GM03348 (cell line): ENCODE results near the gene KCNA3.
"Not testable (repeated sequence)": the region's sequence is repeated elsewhere in the genome, so short reads cannot be mapped to it uniquely, and the experiment has no call there.

Source experiments
- DNase-seq: peaks from one replicate; pipeline ENCODE4 v3.0.0; 2012; ENCODE audit warnings: low spot score

KCNA3 gene

GRCh38 chr1:110680036-110680735, 5.4 kb upstream of the KCNA3 start:
- DNase-seq = no peak

- DNase-seq = no peak
Observed at GRCh38 chr1:110677526-110677925, 2.8 kb upstream of the KCNA3 start.

- no peak for DNase-seq
Observed at GRCh38 chr1:110676970-110677369, 2.2 kb upstream of the KCNA3 start.

- no peak for DNase-seq
Observed at GRCh38 chr1:110675060-110675791, 486 bp upstream of the KCNA3 start.

GRCh38 chr1:110673805-110674336, 869 bp downstream of the KCNA3 start:
- DNase-seq = no peak

GRCh38 chr1:110673197-110673701, 1.5 kb downstream of the KCNA3 start:
- no peak for DNase-seq

- DNase-seq = no peak
Observed at GRCh38 chr1:110672753-110673108, 2.0 kb downstream of the KCNA3 start.

- peak; percentile 27 for DNase-seq
Observed at GRCh38 chr1:110672001-110672752, 2.6 kb downstream of the KCNA3 start.

GRCh38 chr1:110671361-110671760, 3.4 kb downstream of the KCNA3 start:
- DNase-seq = no peak

GRCh38 chr1:110668549-110668948, 6.2 kb downstream of the KCNA3 start:
- DNase-seq = no peak

- DNase-seq = no peak
Observed at GRCh38 chr1:110667776-110668175, 7.0 kb downstream of the KCNA3 start.

- DNase-seq = no peak
Observed at GRCh38 chr1:110663241-110663640, 11.5 kb downstream of the KCNA3 start.

- not testable (repeated sequence) for DNase-seq
Observed at GRCh38 chr1:110659559-110659958, 15.2 kb downstream of the KCNA3 start.

- DNase-seq = no peak
Observed at GRCh38 chr1:110657351-110657750, 17.4 kb downstream of the KCNA3 start.

- no peak for DNase-seq
Observed at GRCh38 chr1:110650609-110651008, 24.1 kb downstream of the KCNA3 start.

GRCh38 chr1:110648417-110648816, 26.3 kb downstream of the KCNA3 start:
- DNase-seq = no peak

GRCh38 chr1:110647254-110647891, 27.4 kb downstream of the KCNA3 start:
- DNase-seq = no peak

- peak; percentile 35 for DNase-seq
Observed at GRCh38 chr1:110645821-110646735, 28.7 kb downstream of the KCNA3 start.

GRCh38 chr1:110645211-110645610, 29.5 kb downstream of the KCNA3 start:
- no peak for DNase-seq

GRCh38 chr1:110643879-110644472, 30.8 kb downstream of the KCNA3 start:
- no peak for DNase-seq
